ENCODE data around the gene UNC5A. TPM values are rescaled to one million over a fixed set of nuclear protein-coding genes. Genes with fewer than 3 reads are reported as not detected.
A peak's percentile ranks its signal among the peaks of the same experiment; 100 is the strongest.

The UNC5A gene
- total and polyA plus RNA-seq, 10 of the 15 experiments (the other 5 are each of a cell fraction or from before 2014, with no cell fraction given): not detected

DNA sequence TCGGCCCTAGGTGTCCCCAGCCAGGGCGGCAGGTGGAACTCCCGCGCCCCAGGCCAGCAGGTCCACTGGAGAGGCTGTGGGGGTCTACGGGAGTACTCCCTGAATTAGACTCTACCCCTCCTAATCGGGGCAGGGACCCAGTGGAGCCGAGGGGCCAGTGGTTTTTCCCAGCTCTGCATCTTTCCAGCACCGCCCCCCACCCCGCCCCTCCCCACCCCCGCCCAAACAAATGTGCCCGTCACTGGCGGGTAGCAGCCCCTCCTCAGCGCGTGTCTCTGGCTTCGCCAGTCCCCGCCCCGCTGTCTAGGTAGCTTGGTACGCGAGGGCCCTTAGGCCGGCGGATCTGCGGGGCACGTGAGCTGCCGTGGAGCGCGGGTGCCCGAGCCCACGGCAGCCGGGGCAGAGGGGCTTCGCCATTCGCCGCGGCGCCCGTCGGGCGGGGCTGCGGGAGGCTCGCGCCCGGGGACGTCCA lies 7.0 kb downstream of the UNC5A start:
- no TSS peak for BruUV-seq (replicated peaks)
- ATAC-seq (no peak), FAIRE-seq (no peak), DNase-seq (ENCODE audit: low read depth, low spot score) (no peak)
- peak overlapping the region; percentile 22; the same call in 1 of the 2 replicates for H3K4me2 ChIP-seq (ENCODE audit: control insufficient read depth, insufficient read depth)
- no peak overlapping the region for H3K4me3 ChIP-seq
- in situ Hi-C loops (cut with MboI) (no loop called here), intact Hi-C loops (cut with micrococcal nuclease; ENCODE audit: unreplicated experiment) (loop anchor here (5.0 to 10.0 kb wide), 2 partner anchors 137 to 295 kb away; no protein-coding TSS in a partner anchor)
- H3K9ac ChIP-seq (ENCODE audit: control insufficient read depth, insufficient read depth, low read length): no peak overlapping the region
- H2AFZ ChIP-seq (ENCODE audit: control insufficient read depth, low read depth, low read length): no peak overlapping the region
- ChIA-PET CTCF (no interaction called here), POLR2A (no interaction called here), SMC1A (ENCODE audit: uncharacterized antibody, unreplicated experiment) (no interaction called here), RAD21 (ENCODE audit: unreplicated experiment) (interaction anchor here (1.6 to 2.0 kb wide), 2 partner anchors 70 to 157 kb away, joined by 4 to 7 read pairs; no protein-coding TSS in a partner anchor)
- H3K4me1 ChIP-seq (ENCODE audit: control insufficient read depth, insufficient read depth, low read length): no peaks in the 10 kb centered on the region
- H3K27me3 ChIP-seq (replicated peaks in 1 of 2; ENCODE audit: control insufficient read depth in 2 of 2, insufficient read depth in 2 of 2, low read length in 1 of 2): peaks cover 1 to 12% of the 10 kb centered on the region in 2 experiments; a peak in 3 of 4 replicates
- 3% methylated on average over 40 of the region's 42 CpGs for WGBS (ENCODE audit: insufficient coverage, insufficient replicate concordance, low lambda C conversion rate, missing lambda C conversion rate)
- no peaks in the 10 kb centered on the region; the same call in 1 of the 2 replicates for H4K20me1 ChIP-seq (ENCODE audit: control insufficient read depth, insufficient read depth)
- H3K27ac ChIP-seq (ENCODE audit: control insufficient read depth, insufficient read depth): no peak overlapping the region
- H3K79me2 ChIP-seq (ENCODE audit: control insufficient read depth, insufficient read depth, low read length): no peaks in the 10 kb centered on the region
- no peak for TF ChIP-seq KDM1A (IDR thresholded peaks at IDR 0.05; ENCODE audit: borderline replicate concordance)
- TF ChIP-seq, protein P1, sequence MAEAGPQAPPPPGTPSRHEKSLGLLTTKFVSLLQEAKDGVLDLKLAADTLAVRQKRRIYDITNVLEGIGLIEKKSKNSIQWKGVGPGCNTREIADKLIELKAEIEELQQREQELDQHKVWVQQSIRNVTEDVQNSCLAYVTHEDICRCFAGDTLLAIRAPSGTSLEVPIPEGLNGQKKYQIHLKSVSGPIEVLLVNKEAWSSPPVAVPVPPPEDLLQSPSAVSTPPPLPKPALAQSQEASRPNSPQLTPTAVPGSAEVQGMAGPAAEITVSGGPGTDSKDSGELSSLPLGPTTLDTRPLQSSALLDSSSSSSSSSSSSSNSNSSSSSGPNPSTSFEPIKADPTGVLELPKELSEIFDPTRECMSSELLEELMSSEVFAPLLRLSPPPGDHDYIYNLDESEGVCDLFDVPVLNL (IDR thresholded peaks at IDR 0.05; ENCODE audit: low read depth, low read length): no peak
- no peak for TF ChIP-seq DPF2 (IDR thresholded peaks at IDR 0.05)
- no peak for TF ChIP-seq EP300 (IDR thresholded peaks at IDR 0.05; ENCODE audit: borderline replicate concordance in 1 of 2, control insufficient read depth in 1 of 2, low read depth in 2 of 2, low read length in 2 of 2)
- TF ChIP-seq BHLHE40 (IDR thresholded peaks at IDR 0.05; ENCODE audit: borderline replicate concordance in 1 of 2, low read depth in 2 of 2, low read length in 1 of 2): peak in 1 of 2 experiments; percentile 71; a peak in 2 of 4 replicates
- H3K36me3 ChIP-seq (ENCODE audit: control insufficient read depth in 2 of 2, insufficient read depth in 2 of 2, low read length in 1 of 2): no peaks in the 10 kb centered on the region
- H3K9me3 ChIP-seq (replicated peaks; ENCODE audit: control insufficient read depth, insufficient read depth, low read length): no peaks in the 10 kb centered on the region

Measured in GM12878 (cell line).